HEK293T (cell line): ENCODE results near the gene ERC1.
A peak's percentile ranks its signal among the peaks of the same experiment; 100 is the strongest.

ENCODE experiments used
- CTCF ChIA-PET: fragments of 350-600 bp; formaldehyde crosslinking; extraction: SDS; loops from one replicate; lab custom pipeline; 2021; ENCODE audit warnings: antibody characterized with exemption, inconsistent platforms; lab: Yijun Ruan, JAX
- POLR2A ChIA-PET: fragments of 350-600 bp; formaldehyde crosslinking; extraction: SDS; loops from one replicate; lab custom pipeline; 2020; ENCODE audit warnings: antibody characterized with exemption, inconsistent platforms; lab: Yijun Ruan, JAX
- DNase-seq: peaks from one replicate; pipeline ENCODE4 v3.0.0; 2012; ENCODE audit warnings: mixed read lengths; ENCODE audit errors: extremely low spot score
- ARNT ChIP-seq: fragments of 450-650 bp; IDR thresholded peaks from 2 replicates; pipeline ENCODE4 v1.6.1; 2017; ENCODE audit warnings: mild to moderate bottlenecking
- BHLHE40 ChIP-seq: fragments of 450-650 bp; IDR thresholded peaks from 2 replicates; pipeline ENCODE4 v1.6.1; 2016; ENCODE audit warnings: mild to moderate bottlenecking, moderate library complexity, borderline replicate concordance
- CTBP1 ChIP-seq: fragments of 450-650 bp; IDR thresholded peaks from 2 replicates; pipeline ENCODE4 v1.6.1; 2016; ENCODE audit warnings: borderline replicate concordance
- ELF4 ChIP-seq: fragments of 450-650 bp; IDR thresholded peaks from 2 replicates; pipeline ENCODE4 v1.6.1; 2017; ENCODE audit warnings: antibody characterized with exemption
- FOXA1 ChIP-seq: fragments of 450-650 bp; IDR thresholded peaks from 2 replicates; pipeline ENCODE4 v1.6.1; 2016; ENCODE audit warnings: mild to moderate bottlenecking
- FOXK2 ChIP-seq: fragments of 450-650 bp; IDR thresholded peaks from 2 replicates; pipeline ENCODE4 v1.6.1; 2016; ENCODE audit warnings: mild to moderate bottlenecking
- FOXM1 ChIP-seq: fragments of 450-650 bp; IDR thresholded peaks from 2 replicates; pipeline ENCODE4 v1.6.1; 2017; ENCODE audit warnings: mild to moderate bottlenecking, borderline replicate concordance
- HDGF ChIP-seq: fragments of 450-650 bp; IDR thresholded peaks from 2 replicates; pipeline ENCODE4 v1.6.1; 2017; ENCODE audit warnings: antibody characterized with exemption, borderline replicate concordance
- L3MBTL2 ChIP-seq: fragments of 450-650 bp; conservative IDR thresholded peaks from 2 replicates; pipeline ENCODE4 v1.6.1; 2016; ENCODE audit warnings: mild to moderate bottlenecking
- LEF1 ChIP-seq: fragments of 450-650 bp; IDR thresholded peaks from 2 replicates; pipeline ENCODE4 v1.6.1; 2017; ENCODE audit warnings: mild to moderate bottlenecking, borderline replicate concordance
- NFRKB ChIP-seq: fragments of 450-650 bp; IDR thresholded peaks from 2 replicates; pipeline ENCODE4 v1.6.1; 2016; ENCODE audit warnings: mild to moderate bottlenecking, moderate library complexity
- SP1 ChIP-seq: fragments of 450-650 bp; IDR thresholded peaks from 2 replicates; pipeline ENCODE4 v1.6.1; 2017
- SUZ12 ChIP-seq: fragments of 450-650 bp; IDR thresholded peaks from 2 replicates; pipeline ENCODE4 v1.6.1; 2016; ENCODE audit warnings: mild to moderate bottlenecking
- TARDBP ChIP-seq: fragments of 450-650 bp; IDR thresholded peaks from 2 replicates; pipeline ENCODE4 v1.6.1; 2016
- ZNF384 ChIP-seq: fragments of 450-650 bp; IDR thresholded peaks from 2 replicates; pipeline ENCODE4 v1.6.1; 2016
- TF ChIP-seq, protein P1 (sequence below): fragments of 450-650 bp; IDR thresholded peaks from 2 replicates; pipeline ENCODE4 v1.6.1; 2016

Gene ERC1

DNA sequence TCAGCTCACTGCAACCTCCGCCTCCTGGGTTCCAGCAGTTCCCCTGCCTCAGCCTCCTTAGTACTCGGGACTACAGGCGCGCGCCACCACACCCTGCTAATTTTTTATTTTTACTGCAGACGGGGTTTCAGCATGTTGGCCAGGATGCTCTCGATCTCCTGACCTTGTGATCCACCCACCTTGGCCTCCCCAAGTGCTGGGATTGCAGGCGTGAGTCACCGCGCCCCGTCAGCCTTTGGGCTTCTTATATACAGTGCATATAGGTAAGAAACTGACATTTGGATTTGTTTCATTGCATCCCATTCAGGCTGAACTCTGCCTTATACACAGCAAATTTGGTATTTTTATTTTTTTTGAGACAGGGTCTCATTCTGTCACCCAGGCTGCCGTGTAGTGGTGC lies 176.8 kb downstream of the ERC1 start:
- ChIA-PET POLR2A (no interaction called here), CTCF (no interaction called here)
- TF ChIP-seq FOXA1 (no peak), SUZ12 (no peak), FOXK2 (no peak), L3MBTL2 (no peak), SP1 (no peak), FOXM1 (no peak), NFRKB (no peak), ELF4 (no peak), HDGF (no peak), CTBP1 (no peak), TARDBP (no peak), ARNT (no peak), LEF1 (no peak), BHLHE40 (no peak), ZNF384 (no peak)
- TF ChIP-seq, protein P1, sequence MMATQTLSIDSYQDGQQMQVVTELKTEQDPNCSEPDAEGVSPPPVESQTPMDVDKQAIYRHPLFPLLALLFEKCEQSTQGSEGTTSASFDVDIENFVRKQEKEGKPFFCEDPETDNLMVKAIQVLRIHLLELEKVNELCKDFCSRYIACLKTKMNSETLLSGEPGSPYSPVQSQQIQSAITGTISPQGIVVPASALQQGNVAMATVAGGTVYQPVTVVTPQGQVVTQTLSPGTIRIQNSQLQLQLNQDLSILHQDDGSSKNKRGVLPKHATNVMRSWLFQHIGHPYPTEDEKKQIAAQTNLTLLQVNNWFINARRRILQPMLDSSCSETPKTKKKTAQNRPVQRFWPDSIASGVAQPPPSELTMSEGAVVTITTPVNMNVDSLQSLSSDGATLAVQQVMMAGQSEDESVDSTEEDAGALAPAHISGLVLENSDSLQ = no peak
- no peak for DNase-seq

DNA sequence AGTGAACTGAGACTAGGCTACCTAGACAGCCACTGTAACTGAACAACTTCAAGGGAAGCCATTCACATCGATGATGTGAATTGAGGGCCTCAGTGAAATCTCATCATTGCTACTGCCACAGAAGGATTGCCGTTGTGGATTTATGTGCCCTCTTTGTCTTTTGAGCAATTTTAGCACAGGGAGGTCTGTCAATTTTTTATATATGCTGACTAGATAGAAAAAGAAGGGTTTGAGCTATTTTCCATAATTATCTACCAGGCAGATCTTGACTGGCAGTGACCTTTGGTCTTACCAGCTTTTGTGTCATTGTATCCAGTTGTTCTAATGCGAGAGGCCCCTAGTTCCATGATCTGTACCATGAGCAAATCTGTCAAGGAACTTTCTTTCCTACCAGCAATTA lies 179.4 kb downstream of the ERC1 start:
- DNase-seq = no peak
- ChIA-PET POLR2A (no interaction called here), CTCF (no interaction called here)
- TF ChIP-seq BHLHE40 (no peak), L3MBTL2 (no peak), FOXK2 (no peak), FOXA1 (no peak), CTBP1 (no peak), ZNF384 (no peak), ARNT (no peak), SUZ12 (no peak), NFRKB (no peak), ELF4 (no peak), FOXM1 (no peak), HDGF (no peak), SP1 (no peak)

DNA sequence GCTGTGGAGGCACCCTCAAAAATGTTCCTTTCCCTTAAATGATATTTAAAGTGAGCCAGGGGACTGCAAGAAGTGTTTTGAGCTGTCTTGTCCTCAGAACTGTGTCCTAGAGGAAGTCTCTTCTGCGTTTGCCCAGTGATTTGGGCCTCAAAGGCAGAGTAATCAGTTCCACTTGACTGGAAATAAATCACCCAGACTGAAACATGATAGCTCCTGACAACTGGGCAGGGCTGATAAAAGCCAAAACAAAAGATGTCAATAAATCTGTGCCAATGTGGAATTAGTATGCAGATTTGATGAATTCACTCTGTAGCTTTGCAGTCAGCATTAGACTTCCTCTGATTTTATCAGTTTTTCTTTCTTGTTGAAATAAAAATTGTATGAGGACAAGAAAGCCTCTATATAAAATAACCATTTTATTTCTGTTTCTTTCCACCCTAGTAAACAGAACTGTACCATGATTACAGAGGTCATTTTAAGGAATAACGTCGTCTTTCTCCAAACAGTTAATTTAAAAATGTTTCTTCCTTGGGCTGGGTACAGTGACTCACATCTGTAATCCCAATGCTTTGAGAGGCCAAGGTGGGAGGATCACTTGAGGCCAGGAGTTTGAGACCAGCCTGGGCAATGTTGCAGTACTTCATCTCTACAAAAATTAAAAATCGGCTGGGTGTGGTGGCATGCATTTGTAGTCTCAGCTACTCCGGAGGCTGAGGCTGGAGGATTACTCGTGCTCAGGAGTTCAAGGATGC lies 180.8 kb downstream of the ERC1 start:
- no peak for TF ChIP-seq NFRKB
- TF ChIP-seq, protein P1 = peak; percentile 94
- peak; percentile 35 for DNase-seq
- ChIA-PET POLR2A (interaction anchor here (0.7 kb wide), 1 partner anchor 15 kb away, joined by 4 read pairs; no protein-coding TSS in a partner anchor), CTCF (interaction anchor here (0.8 to 0.9 kb wide), 3 partner anchors 46 to 79 kb away, joined by 3 to 4 read pairs (median 3); no protein-coding TSS in a partner anchor)

DNA sequence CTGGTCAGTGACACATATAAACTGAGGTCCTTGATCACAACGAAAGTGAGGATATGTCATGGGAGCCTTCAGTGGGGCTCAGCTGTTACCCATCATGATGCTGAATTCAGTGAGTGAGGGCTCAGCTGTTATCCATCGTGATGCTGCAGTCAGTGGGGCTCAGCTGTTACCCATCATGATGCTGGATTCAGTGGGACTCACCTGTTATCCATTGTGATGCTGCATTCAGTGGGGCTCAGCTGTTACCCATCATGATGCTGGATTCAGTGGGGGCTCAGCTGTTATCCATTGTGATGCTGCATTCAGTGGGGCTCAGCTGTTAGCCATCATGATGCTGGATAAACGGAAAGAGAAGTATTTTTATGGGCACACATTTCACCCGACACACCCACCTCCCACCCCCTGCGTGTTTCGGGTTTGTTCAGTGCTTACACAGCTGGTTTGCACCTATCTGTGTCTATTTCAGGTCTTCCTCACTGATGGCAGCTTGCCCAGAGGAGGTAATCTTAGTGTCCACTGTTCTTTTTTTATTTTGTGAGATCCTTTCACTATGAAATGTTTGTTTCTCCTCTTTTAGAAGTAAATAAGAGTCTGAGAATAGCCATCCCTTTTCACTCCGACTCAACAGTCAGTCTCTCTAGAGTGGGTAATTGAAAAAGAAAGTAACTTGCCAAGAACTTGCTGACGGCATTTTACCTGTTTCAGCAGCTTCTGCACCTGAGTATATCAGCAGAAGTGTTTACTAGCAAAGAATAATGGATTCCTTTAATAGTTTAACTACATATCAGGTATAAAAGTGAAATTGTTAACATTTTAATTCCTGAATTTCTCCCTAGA lies 183.0 kb downstream of the ERC1 start:
- POLR2A ChIA-PET = no interaction called here
- DNase-seq = no peak
- CTCF ChIA-PET = no interaction called here
- TF ChIP-seq LEF1 (no peak), SP1 (no peak), L3MBTL2 (no peak), HDGF (no peak), TARDBP (no peak), FOXA1 (no peak), FOXK2 (no peak), BHLHE40 (no peak), ZNF384 (no peak), CTBP1 (no peak), ARNT (no peak), FOXM1 (no peak), NFRKB (no peak)

DNA sequence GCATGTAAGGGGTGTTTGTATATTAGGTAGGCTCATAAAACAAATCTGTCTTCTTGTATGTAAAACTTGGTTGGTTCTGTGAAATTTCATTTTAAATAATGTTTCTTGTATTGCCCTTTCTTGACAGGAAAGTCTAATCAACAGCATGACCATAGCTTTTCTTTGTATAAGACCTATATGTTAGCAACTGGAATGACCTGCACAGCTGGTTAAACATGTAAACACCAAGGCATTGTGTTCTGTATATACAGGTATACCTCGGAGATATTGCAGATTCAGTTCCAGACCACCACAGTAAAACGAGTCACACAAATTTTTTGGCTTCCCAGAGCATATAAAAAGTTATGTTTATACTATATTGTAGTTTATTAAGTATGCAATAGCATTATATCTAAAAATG lies 183.6 kb downstream of the ERC1 start:
- ChIA-PET POLR2A (no interaction called here), CTCF (no interaction called here)
- DNase-seq = no peak

More for the DNA sequence above, 183.6 kb downstream of the ERC1 start:
- TF ChIP-seq FOXM1 (no peak), FOXK2 (no peak), SUZ12 (no peak), BHLHE40 (no peak), HDGF (no peak), SP1 (no peak), ARNT (no peak), L3MBTL2 (no peak), FOXA1 (no peak), LEF1 (no peak), CTBP1 (no peak), ELF4 (no peak), TARDBP (no peak)
- TF ChIP-seq, protein P1 = no peak
